ENCODE data around the gene OR51L1.
A peak's percentile ranks its signal among the peaks of the same experiment; 100 is the strongest.
"Not testable (repeated sequence)": the region's sequence is repeated elsewhere in the genome, so short reads cannot be mapped to it uniquely, and the experiment has no call there.

Gene OR51L1

GRCh38 chr11:4994551-4994950, at the start of gene OR51L1:
TSS of gene OR51L1 (plus strand) at chr11:4994851. CDS start at chr11:4998983, 4,132 bp downstream.
- DNase-seq, result no peak

GRCh38 chr11:4947505-4947904, 47.1 kb upstream of the OR51L1 start, which contains the start of gene OR51A4:
TSS of gene OR51A4 (minus strand) at chr11:4947605. CDS start at chr11:4947100, 505 bp downstream.
- DNase-seq, result no peak

- DNase-seq, result not testable (repeated sequence)
Observed at GRCh38 chr11:4955613-4956012, 39.0 kb upstream of the OR51L1 start, which contains the start of gene OR51A2. TSS of gene OR51A2 (minus strand) at chr11:4955713. CDS start at chr11:4955713, 0 bp downstream.

- DNase-seq, result no peak
Observed at GRCh38 chr11:4957396-4957795, 37.3 kb upstream of the OR51L1 start.

GRCh38 chr11:4960877-4961276, 33.8 kb upstream of the OR51L1 start:
- no peak for DNase-seq

- no peak for DNase-seq
Observed at GRCh38 chr11:4962816-4963215, 31.8 kb upstream of the OR51L1 start.

GRCh38 chr11:4975436-4975835, 19.2 kb upstream of the OR51L1 start:
- DNase-seq, result no peak

- DNase-seq, result no peak
Observed at GRCh38 chr11:4979036-4979435, 15.6 kb upstream of the OR51L1 start.

- no peak for DNase-seq
Observed at GRCh38 chr11:4982678-4983077, 12.0 kb upstream of the OR51L1 start.

GRCh38 chr11:4983841-4984240, 10.8 kb upstream of the OR51L1 start:
- no peak for DNase-seq

- DNase-seq, result no peak
Observed at GRCh38 chr11:4991060-4991459, 3.6 kb upstream of the OR51L1 start.

GRCh38 chr11:5004424-5005274, 10.0 kb downstream of the OR51L1 start:
- DNase-seq, result peak in 28 of 56 donors; percentile 1 to 74 (median 8)

GRCh38 chr11:5007561-5007960, 12.9 kb downstream of the OR51L1 start:
- DNase-seq, result no peak

- no peak for DNase-seq
Observed at GRCh38 chr11:5011254-5011653, 16.6 kb downstream of the OR51L1 start.

- no peak for DNase-seq
Observed at GRCh38 chr11:5013012-5013411, 18.4 kb downstream of the OR51L1 start.

GRCh38 chr11:5021996-5022395, 27.3 kb downstream of the OR51L1 start:
- DNase-seq, result no peak

GRCh38 chr11:5036669-5037068, 42.0 kb downstream of the OR51L1 start:
- DNase-seq, result no peak

GRCh38 chr11:5037926-5038325, 43.3 kb downstream of the OR51L1 start:
- no peak for DNase-seq

- DNase-seq, result no peak
Observed at GRCh38 chr11:5038341-5038740, 43.7 kb downstream of the OR51L1 start.

- DNase-seq, result no peak
Observed at GRCh38 chr11:5040876-5041275, 46.2 kb downstream of the OR51L1 start.

GRCh38 chr11:5042091-5042490, 47.4 kb downstream of the OR51L1 start:
- no peak for DNase-seq

GRCh38 chr11:5043380-5043779, 48.7 kb downstream of the OR51L1 start:
- DNase-seq, result no peak

GRCh38 chr11:5046226-5046625, 51.6 kb downstream of the OR51L1 start, which contains the start of gene OR52J3:
TSS of gene OR52J3 (plus strand) at chr11:5046526. CDS start at chr11:5046526, 0 bp downstream.
- no peak for DNase-seq
